H1 (cell line): Measurements from ENCODE around the gene ANXA9.

Experiments
- CBX8 ChIP-seq: fragments of 300-800, 300-1000 bp; sonication (generic); IDR thresholded peaks from 2 replicates; pipeline ENCODE4 v1.7.1; 2016; ENCODE audit warnings: low read depth, low read length, borderline replicate concordance
- CEBPB ChIP-seq: IDR thresholded peaks from 2 replicates; pipeline ENCODE4 v1.6.1; 2012; ENCODE audit warnings: low read depth, low read length
- CREB1 ChIP-seq: IDR thresholded peaks from 2 replicates; pipeline ENCODE4 v1.6.1; 2012; ENCODE audit warnings: inconsistent platforms
- EZH2 ChIP-seq: fragments of 200-600 bp; sonication (generic); IDR thresholded peaks from 2 replicates; pipeline ENCODE4 v1.7.1; 2012; ENCODE audit warnings: low read depth, mild to moderate bottlenecking, moderate library complexity, low read length, inconsistent platforms; ENCODE audit not compliant: severe bottlenecking
- HDAC2 ChIP-seq, 2 experiments: fragments of 300-600 bp in 1 of 2; sonication (generic) in 1 of 2; IDR thresholded peaks; 2 replicates each; pipeline ENCODE4 v1.6.1; 2011 to 2012; ENCODE audit warnings: low read depth in 2 of 2, low read length in 2 of 2, mild to moderate bottlenecking in 2 of 2, moderate library complexity in 2 of 2, borderline replicate concordance in 1 of 2, inconsistent platforms in 1 of 2
- KDM1A ChIP-seq: fragments of 200-600, 300-600 bp; sonication (generic); IDR thresholded peaks from 2 replicates; pipeline ENCODE4 v1.7.1; 2016; ENCODE audit warnings: mild to moderate bottlenecking, low read length, borderline replicate concordance
- POLR2A ChIP-seq, 2 experiments: IDR thresholded peaks; 1 replicate in 1 of 2; 2 replicates in 1 of 2; pipeline ENCODE4 v1.6.1; 2011; ENCODE audit warnings: low read depth in 2 of 2, low read length in 2 of 2, mild to moderate bottlenecking in 2 of 2; ENCODE audit errors: control extremely low read depth in 1 of 2
- POLR2AphosphoS5 ChIP-seq: IDR thresholded peaks from 2 replicates; pipeline ENCODE4 v1.6.1; 2011; ENCODE audit warnings: low read depth, low read length
- RAD21 ChIP-seq, 2 experiments: IDR thresholded peaks in 1 of 2; conservative IDR thresholded peaks in 1 of 2; 2 replicates each; pipeline ENCODE4 v1.6.1; 2011; ENCODE audit warnings: low read depth in 2 of 2, low read length in 2 of 2, improper control_type of control experiment in 1 of 2, inconsistent platforms in 1 of 2, mild to moderate bottlenecking in 1 of 2, moderate library complexity in 1 of 2
- SAP30 ChIP-seq: fragments of 300-600 bp; sonication (generic); IDR thresholded peaks from 2 replicates; pipeline ENCODE4 v1.7.1; 2012; ENCODE audit warnings: low read length, moderate library complexity, mild to moderate bottlenecking, inconsistent platforms; ENCODE audit not compliant: insufficient read depth, insufficient replicate concordance
- USF2 ChIP-seq: IDR thresholded peaks from 2 replicates; pipeline ENCODE4 v1.6.1; 2011; ENCODE audit warnings: low read length, improper control_type of control experiment
- YY1 ChIP-seq: IDR thresholded peaks from 2 replicates; pipeline ENCODE4 v1.6.1; 2011; ENCODE audit warnings: low read depth, mild to moderate bottlenecking, low read length
- TF ChIP-seq, protein P1 (sequence below), 3 experiments: IDR thresholded peaks; 1 replicate in 2 of 3; 2 replicates in 1 of 3; pipeline versions ENCODE4 v1.5.1 to v1.6.1; 2011; ENCODE audit warnings: low read length in 3 of 3, mild to moderate bottlenecking in 3 of 3, inconsistent platforms in 2 of 3, low read depth in 1 of 3, moderate library complexity in 1 of 3; ENCODE audit not compliant: insufficient read depth in 1 of 3; ENCODE audit errors: control extremely low read depth in 1 of 3

- TF ChIP-seq, protein P1, sequence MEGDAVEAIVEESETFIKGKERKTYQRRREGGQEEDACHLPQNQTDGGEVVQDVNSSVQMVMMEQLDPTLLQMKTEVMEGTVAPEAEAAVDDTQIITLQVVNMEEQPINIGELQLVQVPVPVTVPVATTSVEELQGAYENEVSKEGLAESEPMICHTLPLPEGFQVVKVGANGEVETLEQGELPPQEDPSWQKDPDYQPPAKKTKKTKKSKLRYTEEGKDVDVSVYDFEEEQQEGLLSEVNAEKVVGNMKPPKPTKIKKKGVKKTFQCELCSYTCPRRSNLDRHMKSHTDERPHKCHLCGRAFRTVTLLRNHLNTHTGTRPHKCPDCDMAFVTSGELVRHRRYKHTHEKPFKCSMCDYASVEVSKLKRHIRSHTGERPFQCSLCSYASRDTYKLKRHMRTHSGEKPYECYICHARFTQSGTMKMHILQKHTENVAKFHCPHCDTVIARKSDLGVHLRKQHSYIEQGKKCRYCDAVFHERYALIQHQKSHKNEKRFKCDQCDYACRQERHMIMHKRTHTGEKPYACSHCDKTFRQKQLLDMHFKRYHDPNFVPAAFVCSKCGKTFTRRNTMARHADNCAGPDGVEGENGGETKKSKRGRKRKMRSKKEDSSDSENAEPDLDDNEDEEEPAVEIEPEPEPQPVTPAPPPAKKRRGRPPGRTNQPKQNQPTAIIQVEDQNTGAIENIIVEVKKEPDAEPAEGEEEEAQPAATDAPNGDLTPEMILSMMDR (IDR thresholded peaks at IDR 0.05; ENCODE audit: control extremely low read depth in 1 of 3, insufficient read depth in 1 of 3, low read depth in 1 of 3, low read length in 3 of 3): no peak
- TF ChIP-seq EZH2 (no peak), CEBPB (no peak), POLR2A (IDR thresholded peaks at IDR 0.05; ENCODE audit: control extremely low read depth in 1 of 2, low read depth in 2 of 2, low read length in 2 of 2) (no peak), POLR2AphosphoS5 (no peak), KDM1A (no peak), USF2 (no peak), HDAC2 (IDR thresholded peaks at IDR 0.05; ENCODE audit: borderline replicate concordance in 1 of 2, low read depth in 2 of 2, low read length in 2 of 2) (no peak), SAP30 (no peak), YY1 (no peak), CREB1 (no peak), CBX8 (no peak), RAD21 (IDR thresholded peaks at IDR 0.05 in 1 of 2, conservative IDR thresholded peaks at IDR 0.05 in 1 of 2; ENCODE audit: low read depth in 2 of 2, low read length in 2 of 2) (no peak)
Measured at GRCh38 chr1:150987924-150988323, 5.8 kb downstream of the ANXA9 start.
